GM19463 (cell line): ENCODE data around the gene MX1.

Experiments
- ATAC-seq: cut with Tn5 transposase; IDR thresholded peaks from one replicate; pipeline ENCODE4 v1.9.1; 2021; ENCODE audit warnings: mild to moderate bottlenecking, moderate library complexity; ENCODE audit not compliant: unreplicated experiment

MX1 gene

DNA sequence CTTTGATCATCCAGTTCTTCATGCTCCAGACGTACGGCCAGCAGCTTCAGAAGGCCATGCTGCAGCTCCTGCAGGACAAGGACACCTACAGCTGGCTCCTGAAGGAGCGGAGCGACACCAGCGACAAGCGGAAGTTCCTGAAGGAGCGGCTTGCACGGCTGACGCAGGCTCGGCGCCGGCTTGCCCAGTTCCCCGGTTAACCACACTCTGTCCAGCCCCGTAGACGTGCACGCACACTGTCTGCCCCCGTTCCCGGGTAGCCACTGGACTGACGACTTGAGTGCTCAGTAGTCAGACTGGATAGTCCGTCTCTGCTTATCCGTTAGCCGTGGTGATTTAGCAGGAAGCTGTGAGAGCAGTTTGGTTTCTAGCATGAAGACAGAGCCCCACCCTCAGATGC lies 32.5 kb downstream of the MX1 start:
- ATAC-seq = no peak

DNA sequence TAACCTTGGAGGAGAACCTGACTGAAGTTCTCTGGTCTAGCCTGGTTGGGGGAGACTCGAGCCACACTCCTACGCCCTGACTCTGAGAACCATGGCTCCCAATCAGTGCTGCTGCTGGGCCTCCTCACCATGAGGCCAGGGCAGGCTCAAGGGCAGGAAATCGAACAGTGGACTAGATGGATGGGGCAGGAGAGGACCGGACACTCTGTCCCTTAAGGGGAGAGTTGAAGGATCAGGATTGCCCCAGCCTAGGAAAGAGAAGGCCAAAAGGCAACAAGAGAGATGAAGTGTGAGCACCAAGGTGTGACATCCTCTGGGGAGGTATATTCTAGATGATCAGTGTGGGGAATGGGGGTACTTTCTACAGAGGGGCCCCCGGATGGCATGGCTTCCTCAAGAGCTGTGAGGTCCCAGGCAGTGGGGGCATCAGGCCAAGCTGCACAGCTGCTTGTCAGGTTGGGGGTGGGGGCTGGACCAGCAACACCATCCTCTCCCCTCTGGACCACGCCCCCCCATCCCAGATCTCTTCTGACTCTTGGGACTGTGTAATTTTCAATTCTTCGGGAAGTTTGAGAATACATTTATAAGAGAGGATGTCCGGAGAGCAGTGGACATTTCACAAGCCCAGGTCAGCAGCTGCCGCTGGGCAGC lies 34.0 kb downstream of the MX1 start:
- ATAC-seq = no peak

DNA sequence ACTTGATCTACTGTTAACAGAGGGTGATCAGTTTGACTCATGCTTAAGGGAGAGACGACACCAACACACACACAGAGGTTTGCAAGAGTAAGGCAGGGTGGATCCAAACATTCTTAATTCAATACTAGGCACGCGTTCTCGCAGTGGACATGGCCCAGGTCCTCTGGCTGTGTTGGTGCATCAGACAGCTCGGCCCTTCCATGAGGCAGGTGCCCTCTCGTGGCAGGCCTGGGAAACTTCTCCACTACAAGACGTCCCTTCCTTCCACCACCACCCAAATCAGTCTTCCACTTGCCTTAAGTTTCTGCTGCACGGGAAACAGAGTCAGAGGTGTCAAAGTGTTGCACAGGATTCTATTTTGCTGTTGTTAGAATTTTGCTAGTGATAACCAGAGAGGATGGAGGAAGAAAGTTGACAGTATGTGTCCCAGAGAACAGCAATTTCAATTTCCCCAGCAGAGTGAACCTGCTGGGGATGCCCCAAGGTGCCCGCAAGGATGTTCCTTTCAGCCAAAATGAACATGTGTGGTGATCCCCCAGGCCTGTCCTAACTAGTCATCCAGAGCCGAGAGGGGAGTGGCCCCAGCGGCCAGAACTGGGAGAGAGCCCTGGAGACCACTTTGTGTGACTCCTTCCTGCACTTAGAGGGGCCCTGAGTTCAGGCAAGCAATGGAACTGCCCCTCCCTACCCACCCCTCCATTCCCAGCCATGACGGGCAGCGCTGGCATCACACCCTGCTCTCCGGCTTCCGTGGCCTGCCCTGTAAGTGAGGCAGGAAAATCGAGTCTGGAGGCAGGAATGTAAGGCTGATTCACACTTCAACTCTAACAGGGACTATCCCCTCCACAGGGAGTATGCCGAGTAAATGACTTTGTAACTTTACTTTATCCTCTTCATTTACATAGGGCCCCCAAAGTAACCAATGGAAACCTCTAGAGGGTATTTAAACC lies 34.8 kb downstream of the MX1 start:
- peak; percentile 66 for ATAC-seq

DNA sequence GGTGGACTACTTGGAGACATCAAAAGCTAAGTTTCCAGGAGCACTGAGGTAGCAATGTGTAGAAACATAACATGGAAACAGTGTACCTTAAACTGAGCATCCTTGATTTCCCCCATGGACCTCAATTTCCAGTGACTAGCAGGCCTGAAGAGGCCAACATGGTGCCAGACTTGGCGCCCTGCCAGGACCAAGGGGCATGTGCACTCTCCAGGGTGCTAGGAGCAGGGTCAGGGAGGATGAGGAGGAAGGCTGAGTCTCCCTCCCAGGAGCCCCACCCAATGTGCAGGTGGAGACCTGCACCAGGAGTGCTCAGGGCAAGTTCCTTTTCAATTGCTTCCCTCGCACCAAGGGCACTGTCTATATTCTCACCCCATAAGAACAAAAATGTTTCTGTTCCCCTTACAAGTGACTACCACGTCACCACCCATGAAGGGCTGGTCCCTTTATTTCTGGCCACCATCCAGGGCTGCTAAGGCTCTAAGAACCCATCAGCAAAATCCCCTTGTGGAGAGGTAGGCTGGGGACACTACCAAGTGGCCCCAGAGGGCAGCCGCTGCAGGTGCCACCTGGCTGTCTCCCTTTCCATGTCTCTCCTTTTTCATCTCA lies 39.2 kb downstream of the MX1 start:
- no peak for ATAC-seq

DNA sequence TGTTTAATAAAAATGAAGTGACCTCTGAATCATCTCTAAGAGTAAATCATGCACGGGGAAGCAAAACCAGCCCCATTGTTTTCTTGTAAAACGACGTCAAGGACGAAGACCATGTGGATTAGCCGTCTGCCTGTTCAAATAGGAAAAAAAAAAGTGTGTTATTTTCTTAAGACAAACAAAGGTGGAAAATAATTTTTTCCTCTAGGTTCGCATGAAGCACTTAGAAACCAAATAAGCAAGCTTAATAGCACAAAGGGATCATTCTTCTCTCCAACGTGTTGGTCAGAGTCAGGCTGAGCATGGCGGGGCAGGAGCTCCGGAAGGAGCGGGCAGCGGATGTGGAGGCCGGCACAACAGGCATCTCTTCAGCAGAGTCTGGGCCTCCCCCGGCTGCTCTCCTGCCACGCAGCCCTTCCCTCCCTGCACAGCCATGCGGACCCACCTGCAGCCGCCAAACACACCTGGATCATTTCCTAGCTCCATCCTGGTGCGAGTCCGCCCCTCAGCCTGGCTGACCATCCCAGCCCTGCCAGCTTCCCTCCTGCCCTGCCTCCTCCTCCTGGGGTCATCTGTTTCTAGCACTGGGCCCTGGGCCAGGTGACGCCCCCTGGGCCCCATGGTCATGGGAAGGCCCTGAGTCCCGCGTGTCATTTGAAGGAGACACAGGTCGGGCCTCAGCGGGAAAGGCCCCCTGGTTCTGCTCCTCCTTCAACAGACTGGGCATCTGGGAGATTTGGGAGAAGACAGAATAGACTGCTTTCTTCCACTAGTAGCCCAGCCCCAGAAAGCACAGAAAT lies 40.2 kb downstream of the MX1 start:
- ATAC-seq = no peak

DNA sequence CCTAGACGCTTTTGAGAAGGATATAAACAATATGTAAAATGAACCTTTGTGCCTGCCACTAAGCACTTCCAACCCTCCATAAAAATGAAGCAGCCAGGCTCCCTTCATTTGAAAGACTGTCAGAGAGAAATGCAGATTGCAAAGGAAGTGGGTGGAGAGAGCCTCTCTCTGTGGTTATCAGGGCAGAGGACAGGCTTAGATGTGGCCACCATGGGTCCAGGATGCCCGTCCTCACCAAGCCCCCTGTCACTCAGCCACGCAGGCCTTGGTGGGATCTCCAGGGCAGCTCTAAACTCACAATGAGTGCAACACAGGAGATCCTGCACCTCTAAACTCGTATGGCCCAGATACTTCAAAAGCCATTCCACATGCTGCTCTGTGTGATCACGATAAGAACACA lies 44.0 kb downstream of the MX1 start:
- no peak for ATAC-seq

DNA sequence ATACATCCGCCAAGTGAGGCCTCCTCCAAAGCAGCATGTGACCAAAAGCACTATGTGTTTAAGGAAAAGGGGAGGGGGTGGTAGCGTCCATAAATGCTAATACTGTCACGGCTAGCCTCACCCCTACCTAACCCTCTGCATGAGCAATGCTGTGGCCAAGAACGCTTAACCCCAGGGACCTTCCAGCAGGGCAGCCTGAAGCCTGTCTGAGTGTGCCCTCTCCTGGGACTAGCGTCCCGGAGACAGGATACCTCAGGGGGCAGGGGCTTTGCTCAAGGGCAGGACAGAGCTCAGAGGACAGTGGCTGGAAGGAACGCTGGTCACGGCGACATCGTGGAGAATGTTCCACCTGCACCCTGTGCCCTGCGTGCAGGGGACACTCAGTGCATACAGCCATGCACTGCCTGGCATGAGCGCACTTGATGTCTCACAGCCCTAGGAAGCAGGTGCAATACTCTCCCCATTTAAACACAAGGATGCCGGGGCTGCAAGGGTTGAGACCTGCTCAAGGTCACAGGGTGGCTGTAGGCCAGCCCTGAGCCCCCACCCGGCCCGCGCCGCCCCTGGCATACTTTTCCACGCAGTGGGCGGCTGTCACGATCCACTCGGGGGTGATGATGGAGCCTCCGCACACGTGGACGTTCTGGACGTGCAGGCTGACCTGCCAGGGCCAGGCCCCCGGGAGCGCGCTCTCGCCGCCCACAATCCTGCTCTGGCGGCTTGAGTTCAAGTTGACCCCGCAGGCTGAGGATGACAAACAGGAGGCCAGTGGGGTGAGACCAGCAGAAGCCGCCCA lies 46.9 kb downstream of the MX1 start:
- ATAC-seq = no peak

DNA sequence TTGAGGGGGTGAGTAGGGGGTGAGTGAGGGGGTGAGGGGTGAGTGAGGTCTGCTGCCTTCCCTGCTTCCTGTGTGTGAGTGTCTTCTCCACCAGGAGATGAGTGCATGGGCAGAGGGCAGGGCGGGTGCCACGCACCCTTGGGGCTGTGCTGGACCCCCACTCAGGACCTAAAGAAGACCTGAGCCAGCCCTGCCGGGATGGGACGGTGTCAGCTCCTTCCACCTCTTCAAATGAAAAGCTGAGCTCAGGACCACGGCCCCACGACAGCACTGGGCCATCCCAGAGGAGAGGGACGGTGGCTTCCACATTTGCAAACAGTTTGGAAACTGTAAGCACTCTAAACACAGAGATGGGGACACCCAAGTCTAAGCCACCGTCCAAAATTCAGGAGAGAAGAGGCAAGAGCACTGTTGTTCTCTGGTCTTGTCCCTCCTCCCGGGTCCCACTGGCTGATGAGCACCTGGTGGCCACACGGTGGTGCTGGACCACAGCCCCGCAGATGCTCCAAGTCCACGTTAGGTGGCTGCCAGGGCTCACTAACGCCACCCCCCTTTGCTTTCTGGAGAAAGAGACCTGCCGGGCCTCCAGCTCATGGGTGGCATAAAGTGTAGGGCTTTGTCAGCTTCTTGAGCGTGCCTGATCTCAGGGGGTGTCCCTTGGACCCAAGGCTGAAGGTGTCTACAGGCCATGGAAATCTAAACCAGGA lies 49.8 kb downstream of the MX1 start:
- no peak for ATAC-seq

DNA sequence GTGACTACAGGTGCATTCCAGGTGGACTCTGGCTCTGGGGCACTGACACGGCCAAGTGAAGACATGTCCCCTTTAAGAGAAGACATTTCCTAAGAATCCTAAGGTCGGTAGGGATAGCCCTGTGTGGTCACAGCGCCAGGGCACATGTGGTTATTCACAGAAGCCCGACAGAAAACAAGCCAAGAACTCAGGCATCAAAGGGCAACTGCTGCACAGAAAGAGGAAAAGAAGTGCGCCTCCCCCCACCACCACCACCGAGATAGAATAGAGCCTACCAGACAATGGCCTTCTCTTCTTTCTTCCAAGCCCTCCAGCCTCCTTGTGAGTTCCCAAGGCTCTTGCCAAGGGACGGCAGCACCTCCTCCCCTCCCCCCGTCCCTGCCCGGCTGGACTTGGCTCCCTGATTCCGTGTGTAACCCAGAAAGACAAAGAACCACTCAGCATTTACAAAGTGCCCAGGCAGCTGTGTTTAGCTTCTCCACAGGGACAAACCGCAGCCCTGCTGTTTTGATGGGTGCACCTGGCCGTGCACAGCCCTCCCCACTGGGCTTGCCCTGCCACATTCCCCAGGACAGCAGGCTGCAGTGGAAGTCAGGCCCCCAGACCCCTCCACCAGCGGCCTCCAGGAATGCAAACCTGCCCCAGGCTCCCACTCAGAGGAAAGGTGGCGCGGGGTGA lies 51.7 kb downstream of the MX1 start:
- no peak for ATAC-seq

DNA sequence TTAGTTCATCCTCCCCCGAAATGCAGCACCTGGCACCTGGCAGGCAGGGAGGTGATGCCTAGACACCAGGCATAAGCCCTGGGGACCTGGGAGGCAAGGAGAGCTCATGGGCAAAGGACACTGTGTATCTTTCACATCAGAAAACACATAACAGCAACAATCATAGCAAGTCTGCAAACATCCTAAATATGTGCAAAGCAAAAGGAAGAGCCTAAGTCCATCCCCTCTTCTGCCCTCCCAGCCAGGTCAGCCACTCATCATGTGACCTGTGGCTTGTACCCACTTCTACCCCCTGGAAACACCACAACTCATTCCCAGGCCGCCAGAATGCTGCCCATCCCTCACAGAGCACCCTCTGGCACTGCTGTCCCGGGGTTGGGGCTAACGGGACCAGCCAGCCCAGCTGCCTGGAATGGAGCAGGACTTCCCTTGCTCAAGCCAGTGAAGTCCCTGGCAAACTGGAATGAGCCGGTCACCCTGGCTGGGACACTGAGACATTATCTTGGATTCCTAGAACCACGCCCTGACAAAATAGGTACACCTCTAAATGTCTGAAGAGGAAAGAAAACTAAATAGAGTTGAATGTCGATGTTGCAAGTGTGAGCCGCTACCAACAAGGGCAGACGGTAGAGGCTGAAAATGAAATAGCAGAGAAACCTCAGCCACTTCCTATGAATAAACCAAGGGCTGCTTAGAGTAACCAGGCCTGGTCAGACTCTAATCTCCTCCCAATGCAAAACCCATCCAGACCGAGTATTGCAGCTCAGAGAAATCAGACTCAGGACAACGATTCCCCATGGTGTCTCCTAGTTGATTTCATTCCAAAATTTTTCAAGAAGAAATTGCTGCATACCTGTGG lies 52.5 kb downstream of the MX1 start:
- ATAC-seq = no peak

DNA sequence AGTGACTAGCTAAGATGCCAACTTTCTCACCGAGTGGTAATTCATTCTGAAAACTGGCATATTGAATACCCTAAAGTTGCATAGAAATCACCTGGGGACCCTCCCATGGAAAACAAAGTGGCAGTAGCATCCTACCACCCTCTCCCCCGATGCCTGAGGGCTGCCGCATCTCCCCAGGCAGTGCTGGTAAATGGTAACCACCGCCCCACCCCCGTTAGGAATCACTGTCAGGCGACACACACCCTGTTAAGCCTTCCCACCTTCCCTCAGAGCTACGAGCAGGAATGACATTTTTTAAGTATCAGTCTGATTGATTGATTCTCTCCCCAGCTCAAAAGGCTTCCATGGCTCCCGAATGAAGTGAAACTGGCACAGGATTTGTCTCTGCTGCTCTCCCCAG lies 53.6 kb downstream of the MX1 start:
- no peak for ATAC-seq

DNA sequence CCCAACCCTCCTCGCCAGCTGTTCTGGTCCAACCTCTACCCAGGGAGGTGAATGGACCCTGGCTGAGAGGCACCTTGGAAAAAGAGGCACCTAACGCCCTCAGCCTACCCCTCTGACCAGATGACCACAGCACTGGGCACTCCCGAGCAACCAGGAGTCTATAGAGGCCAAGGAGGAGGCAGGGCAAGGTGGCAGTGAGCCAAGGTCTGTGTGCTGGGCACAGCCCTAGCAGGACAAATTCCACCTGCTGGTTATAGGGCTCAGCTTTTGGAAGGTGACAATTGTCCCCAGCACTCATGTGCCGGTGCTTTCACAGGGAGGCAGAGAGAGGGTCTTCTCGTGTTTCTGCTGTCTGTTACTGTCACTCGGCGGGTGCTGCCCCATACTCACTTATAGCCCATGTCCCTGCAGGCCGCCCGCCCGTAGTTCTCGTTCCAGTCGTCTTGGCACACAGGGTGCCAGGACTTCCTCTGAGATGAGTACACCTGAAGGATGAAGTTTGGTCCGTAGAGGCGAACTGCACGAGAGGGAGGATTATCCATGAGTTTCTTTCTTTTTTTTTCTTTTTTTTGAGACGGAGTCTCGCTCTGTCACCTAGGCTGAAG lies 54.1 kb downstream of the MX1 start:
- ATAC-seq = no peak

DNA sequence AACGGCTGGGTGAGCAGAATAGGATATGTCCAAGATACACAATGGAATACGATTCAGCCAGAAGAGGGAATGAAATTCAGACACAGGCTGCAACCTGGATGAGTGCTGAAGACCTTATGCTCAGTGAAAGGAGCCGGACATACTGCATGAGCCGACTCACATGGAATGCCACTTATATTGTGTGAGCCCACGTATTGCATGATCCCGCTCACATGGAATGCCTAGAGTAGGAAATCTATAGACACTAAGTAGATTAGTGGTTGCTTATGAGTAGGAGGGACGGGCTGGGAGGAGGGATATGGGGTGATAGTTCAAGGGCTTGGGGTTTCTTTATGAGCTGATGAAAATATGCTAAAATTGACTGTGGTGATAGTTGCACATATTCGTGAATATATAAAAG lies 55.2 kb downstream of the MX1 start:
- no peak for ATAC-seq

DNA sequence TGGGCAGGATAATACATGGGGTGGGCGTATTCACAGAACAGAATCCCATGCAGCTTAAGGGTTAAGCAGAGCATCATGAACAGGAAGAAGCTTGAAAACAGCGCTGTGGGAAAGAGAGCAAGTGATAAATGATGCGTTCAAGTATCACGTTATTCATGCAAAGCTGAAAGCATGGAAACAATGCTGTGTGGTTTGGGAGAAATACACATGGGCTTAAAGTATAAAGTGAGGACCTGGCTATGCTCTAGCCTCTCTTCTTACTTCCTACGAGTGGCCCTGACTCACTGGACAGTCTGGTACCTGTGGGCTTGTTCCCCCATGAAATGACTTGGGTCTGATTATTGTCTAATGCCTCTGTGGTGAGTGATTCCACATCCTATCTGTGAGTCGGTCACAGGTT lies 56.3 kb downstream of the MX1 start:
- no peak for ATAC-seq

DNA sequence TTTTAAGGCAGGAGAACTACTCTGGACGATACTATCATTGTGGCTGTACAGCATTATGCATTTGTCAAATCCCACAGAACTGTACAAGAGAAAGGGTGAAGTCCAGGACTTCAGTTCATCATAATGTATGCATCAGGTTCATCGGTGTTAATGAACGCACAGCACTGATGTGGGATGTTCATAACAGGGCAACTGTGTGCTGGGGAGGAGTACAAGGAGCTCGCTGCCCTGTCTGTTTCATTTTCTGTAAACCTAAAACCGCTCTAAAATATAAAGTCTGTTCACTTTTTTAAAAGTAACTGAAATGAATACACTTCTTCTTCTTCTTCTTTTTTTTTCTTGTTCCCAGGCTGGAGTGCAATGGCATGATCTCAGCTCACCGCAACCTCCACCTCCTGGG lies 56.9 kb downstream of the MX1 start:
- no peak for ATAC-seq

DNA sequence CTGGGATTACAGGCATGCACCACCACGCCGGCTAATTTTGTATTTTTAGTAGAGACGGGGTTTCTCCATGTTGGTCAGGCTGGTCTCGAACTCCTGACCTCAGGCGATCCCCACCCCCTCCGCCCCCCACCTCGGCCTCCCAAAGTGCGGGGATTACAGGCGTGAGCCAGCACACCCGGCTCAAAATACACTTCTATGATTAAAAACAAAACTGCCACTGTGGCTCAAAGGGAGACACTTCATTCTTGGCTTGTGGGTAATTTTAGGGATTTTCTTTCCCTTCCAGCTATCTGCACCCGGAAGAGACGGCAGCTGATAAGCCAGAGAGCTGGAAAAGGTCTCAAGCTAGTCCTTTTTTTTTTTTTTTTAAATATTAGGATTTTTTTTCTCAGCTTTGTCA lies 57.4 kb downstream of the MX1 start:
- ATAC-seq = no peak

DNA sequence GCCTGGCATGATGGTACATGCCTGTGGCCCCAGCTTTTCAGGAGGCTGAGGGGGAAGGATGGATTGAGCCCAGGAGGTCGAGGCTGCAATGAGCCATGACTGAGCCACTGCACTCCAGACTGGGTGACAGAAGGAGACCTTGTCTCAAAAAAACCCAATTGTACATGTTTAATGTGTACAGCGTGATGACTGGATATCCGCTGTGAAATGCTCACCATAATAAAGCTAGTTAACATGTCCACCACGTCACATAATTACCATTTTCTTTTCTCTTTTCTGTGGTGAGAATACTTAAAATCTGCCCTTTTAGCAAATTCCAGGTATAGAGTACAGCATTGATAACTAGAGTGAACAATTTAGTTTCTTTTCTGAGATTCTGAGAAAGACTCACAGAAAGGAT lies 57.9 kb downstream of the MX1 start:
- ATAC-seq = no peak

DNA sequence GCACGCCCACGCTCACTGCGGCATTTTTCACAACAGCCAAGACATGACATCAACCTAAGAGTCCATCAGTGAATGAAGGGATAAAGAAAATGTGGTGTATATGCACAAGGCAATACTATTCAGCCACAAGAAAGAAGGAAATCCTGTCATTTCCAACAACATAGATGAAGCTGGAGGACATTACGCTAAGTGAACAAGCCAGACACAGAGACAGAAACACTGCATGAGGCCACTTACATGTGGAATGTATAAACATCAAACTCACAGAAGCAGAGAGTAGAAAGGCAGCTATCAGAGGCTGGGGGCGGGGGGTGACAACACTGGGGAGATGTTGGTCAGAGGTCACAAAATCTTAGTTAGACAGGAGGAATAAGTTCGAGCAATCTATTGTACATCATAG lies 61.0 kb downstream of the MX1 start:
- no peak for ATAC-seq
